IMR-90 (cell line): ENCODE results near the gene MYBPH. TPM values are rescaled to one million over a fixed set of nuclear protein-coding genes. Genes with fewer than 3 reads are reported as not detected.

Source experiments
- ATAC-seq: fragments of 200-7000 bp; cut with Tn5 transposase; 2 replicates; pipeline ENCODE4 v1.9.1; 2020; ENCODE audit warnings: low read depth, mild to moderate bottlenecking, moderate library complexity
- BruUV-seq: library from RNA; stranded (reverse); fragments of 400-500 nt; replicated peaks from 2 replicates; lab custom pipeline; 2021; lab: Mats Ljungman, UMichigan
- CTCF ChIA-PET: fragments of 300-600 bp; formaldehyde crosslinking; extraction: SDS; loops from one replicate; lab custom pipeline; 2021; ENCODE audit warnings: antibody characterized with exemption; lab: Yijun Ruan, JAX
- POLR2A ChIA-PET: fragments of 300-600 bp; sonication (Branson Sonifier 250); formaldehyde crosslinking; loops from one replicate; lab custom pipeline; 2022; ENCODE audit warnings: antibody characterized with exemption; ENCODE audit not compliant: unreplicated experiment; lab: Charles Lee
- DNase-seq: peaks from one replicate; pipeline ENCODE4 v3.0.0; 2013
- H2AFZ ChIP-seq: replicated peaks from 2 replicates; pipeline ENCODE3; 2013; ENCODE audit warnings: low read length, mild to moderate bottlenecking; ENCODE audit not compliant: poor library complexity
- H2AK5ac ChIP-seq: 2 replicates; pipeline ENCODE4 v1.6.1; 2013; ENCODE audit warnings: low read depth, low read length, inconsistent platforms
- H2AK9ac ChIP-seq: replicated peaks from 2 replicates; pipeline ENCODE3; 2013; ENCODE audit warnings: mild to moderate bottlenecking, low read depth, low read length, moderate library complexity; ENCODE audit not compliant: poor library complexity
- H2BK120ac ChIP-seq: 2 replicates; pipeline ENCODE4 v1.6.1; 2013; ENCODE audit warnings: low read depth, low read length, inconsistent platforms
- H2BK15ac ChIP-seq: 3 replicates; pipeline ENCODE4 v1.6.1; 2013; ENCODE audit warnings: low read depth, low read length, inconsistent platforms
- H2BK20ac ChIP-seq: 2 replicates; pipeline ENCODE4 v1.6.1; 2013; ENCODE audit warnings: low read depth, mild to moderate bottlenecking, inconsistent platforms, low read length, moderate library complexity
- H2BK5ac ChIP-seq: 2 replicates; pipeline ENCODE4 v1.6.1; 2013; ENCODE audit warnings: mild to moderate bottlenecking, low read depth, low read length, inconsistent platforms; ENCODE audit not compliant: poor library complexity, severe bottlenecking
- H3K14ac ChIP-seq: replicated peaks from 2 replicates; pipeline ENCODE4 v1.6.1; 2013; ENCODE audit warnings: low read depth, low read length, inconsistent platforms
- H3K18ac ChIP-seq: 2 replicates; pipeline ENCODE4 v1.6.1; 2013; ENCODE audit warnings: low read depth, low read length, control low read depth
- H3K23ac ChIP-seq: 2 replicates; pipeline ENCODE4 v1.6.1; 2013; ENCODE audit warnings: low read depth, low read length, inconsistent platforms
- H3K27ac ChIP-seq: 2 replicates; pipeline ENCODE4 v1.5.1; 2013; ENCODE audit warnings: mild to moderate bottlenecking, control low read depth, low read length; ENCODE audit not compliant: insufficient read depth
- H3K27me3 ChIP-seq: 2 replicates; pipeline ENCODE4 v1.6.1; 2013; ENCODE audit warnings: low read length; ENCODE audit not compliant: control insufficient read depth, insufficient read depth
- H3K36me3 ChIP-seq: 2 replicates; pipeline ENCODE4 v1.6.1; 2013; ENCODE audit warnings: low read length, mixed read lengths; ENCODE audit not compliant: control insufficient read depth, insufficient read depth
- H3K4ac ChIP-seq: 2 replicates; pipeline ENCODE4 v1.6.1; 2013; ENCODE audit warnings: low read depth, low read length, inconsistent platforms
- H3K4me1 ChIP-seq: 2 replicates; pipeline ENCODE4 v1.6.1; 2013; ENCODE audit warnings: low read length, mixed read lengths; ENCODE audit not compliant: control insufficient read depth, insufficient read depth
- H3K4me2 ChIP-seq: 2 replicates; pipeline ENCODE4 v1.6.1; 2013; ENCODE audit warnings: low read depth, mild to moderate bottlenecking, control low read depth, low read length, moderate library complexity
- H3K4me3 ChIP-seq: 2 replicates; pipeline ENCODE4 v1.5.1; 2013; ENCODE audit warnings: low read depth, mild to moderate bottlenecking, control low read depth, low read length, moderate library complexity; ENCODE audit not compliant: insufficient read depth
- H3K56ac ChIP-seq: 2 replicates; pipeline ENCODE4 v1.6.1; 2013; ENCODE audit warnings: low read length, inconsistent platforms; ENCODE audit not compliant: insufficient read depth; ENCODE audit errors: extremely low read depth
- H3K79me1 ChIP-seq, 2 experiments: 2 replicates each; pipeline ENCODE4 v1.6.1; 2013; ENCODE audit warnings: low read length in 2 of 2, inconsistent platforms in 1 of 2, low read depth in 1 of 2
- H3K9ac ChIP-seq: 2 replicates; pipeline ENCODE4 v1.6.1; 2013; ENCODE audit warnings: low read depth, low read length, control low read depth
- H3K9me1 ChIP-seq: 2 replicates; pipeline ENCODE4 v1.6.1; 2013; ENCODE audit warnings: low read length, inconsistent platforms; ENCODE audit not compliant: insufficient read depth
- H3K9me3 ChIP-seq: 2 replicates; pipeline ENCODE4 v1.6.1; 2013; ENCODE audit warnings: low read length; ENCODE audit not compliant: control insufficient read depth, insufficient read depth
- H4K20me1 ChIP-seq: 2 replicates; pipeline ENCODE4 v1.6.1; 2013; ENCODE audit warnings: low read length, inconsistent platforms; ENCODE audit not compliant: insufficient read depth
- H4K5ac ChIP-seq: 2 replicates; pipeline ENCODE4 v1.6.1; 2013; ENCODE audit warnings: mild to moderate bottlenecking, low read depth, low read length, control low read depth
- H4K8ac ChIP-seq, 2 experiments: 2 replicates each; pipeline ENCODE4 v1.6.1; 2013; ENCODE audit warnings: low read depth in 2 of 2, low read length in 2 of 2, control low read depth in 1 of 2, inconsistent platforms in 1 of 2
- H4K91ac ChIP-seq: 2 replicates; pipeline ENCODE4 v1.6.1; 2013; ENCODE audit warnings: low read depth, low read length, inconsistent platforms; ENCODE audit not compliant: insufficient read depth
- BHLHE40 ChIP-seq: fragments of 150-350 bp; IDR thresholded peaks from 2 replicates; pipeline ENCODE4 v1.6.1; 2016; ENCODE audit warnings: mild to moderate bottlenecking, low read depth, low read length
- CEBPB ChIP-seq: IDR thresholded peaks from 2 replicates; pipeline ENCODE4 v1.6.1; 2012; ENCODE audit warnings: low read depth, low read length, improper control_type of control experiment
- CHD1 ChIP-seq: IDR thresholded peaks from 2 replicates; pipeline ENCODE4 v1.6.1; 2012; ENCODE audit warnings: low read depth, low read length, improper control_type of control experiment
- ELK1 ChIP-seq: fragments of 150-350 bp; IDR thresholded peaks from 2 replicates; pipeline ENCODE4 v1.6.1; 2016; ENCODE audit warnings: low read depth, mild to moderate bottlenecking, low read length, moderate library complexity, borderline replicate concordance
- MAFK ChIP-seq: IDR thresholded peaks from 2 replicates; pipeline ENCODE4 v1.6.1; 2012; ENCODE audit warnings: low read depth, low read length, improper control_type of control experiment
- MAZ ChIP-seq: IDR thresholded peaks from 2 replicates; pipeline ENCODE4 v1.6.1; 2012; ENCODE audit warnings: low read depth, mild to moderate bottlenecking, low read length, improper control_type of control experiment, moderate library complexity, borderline replicate concordance
- MXI1 ChIP-seq: IDR thresholded peaks from 2 replicates; pipeline ENCODE4 v1.6.1; 2012; ENCODE audit warnings: low read depth, mild to moderate bottlenecking, low read length, moderate library complexity, borderline replicate concordance
- NFE2L2 ChIP-seq: fragments of 150-350 bp; IDR thresholded peaks from 2 replicates; pipeline ENCODE4 v1.6.1; 2016; ENCODE audit warnings: low read depth, mild to moderate bottlenecking, low read length
- RAD21 ChIP-seq: IDR thresholded peaks from 2 replicates; pipeline ENCODE4 v1.6.1; 2012; ENCODE audit warnings: low read length, improper control_type of control experiment
- RCOR1 ChIP-seq: IDR thresholded peaks from 2 replicates; pipeline ENCODE4 v1.6.1; 2012; ENCODE audit warnings: mild to moderate bottlenecking, low read length, improper control_type of control experiment; ENCODE audit not compliant: insufficient replicate concordance
- RFX5 ChIP-seq: IDR thresholded peaks from 2 replicates; pipeline ENCODE4 v1.8.0; 2012; ENCODE audit warnings: low read depth, mild to moderate bottlenecking, low read length, moderate library complexity
- SMC3 ChIP-seq: fragments of 150-350 bp; IDR thresholded peaks from 2 replicates; pipeline ENCODE4 v1.6.1; 2016; ENCODE audit warnings: low read depth, mild to moderate bottlenecking, antibody characterized with exemption, low read length, moderate library complexity
- USF2 ChIP-seq: fragments of 150-350 bp; IDR thresholded peaks from 2 replicates; pipeline ENCODE4 v1.6.1; 2017; ENCODE audit warnings: mild to moderate bottlenecking, antibody characterized with exemption, low read length, low read depth
- WGBS, 2 experiments: methylation state at CpG; one replicate each; pipeline versions ENCODE4 v1.1.5 to v1.1.7; 2013; ENCODE audit warnings: missing lambda C conversion rate in 2 of 2; ENCODE audit not compliant: insufficient read length in 1 of 2; ENCODE audit errors: extremely low coverage in 2 of 2; 5-methylcytosine and 5-hydroxymethylcytosine counted together
- dilution Hi-C: fragments of 300-500 bp; cut with HindIII; formaldehyde crosslinking; loops from one replicate; pipeline ENCODE4 v1.14.3; 2018; ENCODE audit warnings: low sequenced_read_pairs; ENCODE audit not compliant: unreplicated experiment
- in situ Hi-C: fragments of 300-500 bp; cut with MboI; formaldehyde crosslinking; loops from 3 replicates; pipeline ENCODE4 v1.14.3; 2019; ENCODE audit warnings: low sequenced_read_pairs, inconsistent platforms, mixed read lengths
- intact Hi-C: fragments of 100-400 bp; cut with micrococcal nuclease; formaldehyde crosslinking; loops from 2 replicates; pipeline ENCODE4 v1.10.0; 2022
- polyA plus RNA-seq, 3 experiments: library from polyadenylated mRNA; depleted of rRNA; stranded (reverse); fragments of >200 nt; gene quantifications; 2 replicates each; pipeline ENCODE4 v1.2.3, GENCODE V29; 2012; ENCODE audit warnings: low replicate concordance in 1 of 3
- total RNA-seq: library from RNA; depleted of rRNA; stranded (reverse); fragments of >200 nt; gene quantifications from 2 replicates; pipeline ENCODE4 v1.2.3, GENCODE V29; 2012
- TF ChIP-seq, protein P1 (sequence below): conservative IDR thresholded peaks from 2 replicates; pipeline ENCODE4 v1.5.1; 2012; ENCODE audit warnings: mild to moderate bottlenecking, low read depth, low read length, improper control_type of control experiment

Gene MYBPH
- total and polyA plus RNA-seq, 2 of the 4 experiments (the other 2 are of a cell fraction), result not detected

DNA sequence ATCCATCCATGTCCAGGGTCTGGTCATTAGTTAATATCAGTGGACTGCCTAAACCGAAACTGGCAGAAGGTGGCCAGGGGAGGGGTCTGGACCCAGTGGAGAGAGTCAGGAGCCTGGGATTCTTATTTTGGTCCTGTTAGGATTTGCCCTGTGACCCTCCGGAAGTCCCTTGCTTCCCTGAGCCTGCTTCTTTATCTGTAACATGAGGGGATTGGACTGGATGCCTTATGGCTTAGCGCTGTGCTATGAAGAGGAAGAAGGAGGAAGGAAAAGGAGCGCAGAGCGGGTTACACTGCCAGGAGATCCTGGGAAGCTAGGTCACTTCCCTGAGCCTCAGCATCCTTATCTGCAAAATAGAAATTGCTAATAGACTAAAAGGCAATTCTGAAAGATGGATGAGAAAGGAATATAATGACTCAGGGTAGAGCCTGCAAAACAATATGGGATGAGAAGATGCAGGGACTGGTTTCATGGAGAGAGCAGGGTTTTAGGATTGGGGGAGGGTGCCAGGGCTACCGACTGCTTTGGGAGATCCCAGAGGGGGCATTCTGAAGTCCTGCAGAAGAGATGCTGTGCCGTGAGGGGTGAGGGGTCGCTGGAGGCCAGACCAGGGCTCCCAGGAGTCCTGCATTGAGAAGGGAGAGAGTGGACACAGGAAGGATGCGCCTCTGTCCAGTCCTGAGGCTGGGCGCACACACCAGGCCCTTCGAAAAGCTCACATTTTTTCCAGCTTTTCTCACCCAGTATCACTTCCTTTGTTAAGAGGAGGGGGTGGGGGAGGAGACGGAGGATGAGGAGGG, 48.6 kb downstream of the MYBPH start:
- Histone ChIP-seq H2BK15ac (no peak overlapping the region), H3K14ac (no peak overlapping the region), H2BK120ac (no peak overlapping the region), H3K9me1 (no peaks in the 10 kb centered on the region), H3K4me3 (no peak overlapping the region), H4K5ac (no peak overlapping the region), H2BK20ac (no peak overlapping the region), H3K56ac (no peak overlapping the region), H3K18ac (no peak overlapping the region; the same call in 1 of the 2 replicates), H2AK9ac (no peak overlapping the region), H2BK5ac (no peak overlapping the region), H3K9me3 (no peaks in the 10 kb centered on the region), H3K36me3 (no peaks in the 10 kb centered on the region), H3K4me2 (peak overlapping the region; percentile 29; the same call in 1 of the 2 replicates), H3K27ac (no peak overlapping the region), H4K91ac (no peak overlapping the region), H3K27me3 (peaks cover 48% of the 10 kb centered on the region), H2AK5ac (no peak overlapping the region), H3K4ac (no peak overlapping the region), H3K9ac (no peak overlapping the region), H3K79me1 (no peaks in the 10 kb centered on the region), H4K8ac (no peak overlapping the region; a peak in 2 of 4 replicates), H4K20me1 (no peaks in the 10 kb centered on the region), H2AFZ (peak overlapping the region; percentile 80), H3K23ac (no peak overlapping the region), H3K4me1 (peaks cover 3% of the 10 kb centered on the region; the same call in 1 of the 2 replicates)
- dilution Hi-C loops (no loop called here), intact Hi-C loops (no loop called here), in situ Hi-C loops (no loop called here)
- DNase-seq (peak; percentile 4), ATAC-seq (peak; percentile 27)
- 14% methylated on average over 2 of the region's 12 CpGs; no CpG with 5 or more reads in 1 of the 2 experiments for WGBS, 2 experiments
- CTCF ChIA-PET, result interaction anchor here (1.3 to 3.0 kb wide), 3 partner anchors 78 to 90 kb away, joined by 4 to 8 read pairs (median 6); no protein-coding TSS in a partner anchor
- POLR2A ChIA-PET, result no interaction called here
- no TSS peak for BruUV-seq
- TF ChIP-seq SMC3 (no peak), RAD21 (no peak), MXI1 (no peak), CHD1 (no peak), RCOR1 (no peak), ELK1 (no peak), CEBPB (no peak), RFX5 (no peak), BHLHE40 (no peak), MAFK (no peak), MAZ (no peak), NFE2L2 (no peak), USF2 (no peak)
- TF ChIP-seq, protein P1, sequence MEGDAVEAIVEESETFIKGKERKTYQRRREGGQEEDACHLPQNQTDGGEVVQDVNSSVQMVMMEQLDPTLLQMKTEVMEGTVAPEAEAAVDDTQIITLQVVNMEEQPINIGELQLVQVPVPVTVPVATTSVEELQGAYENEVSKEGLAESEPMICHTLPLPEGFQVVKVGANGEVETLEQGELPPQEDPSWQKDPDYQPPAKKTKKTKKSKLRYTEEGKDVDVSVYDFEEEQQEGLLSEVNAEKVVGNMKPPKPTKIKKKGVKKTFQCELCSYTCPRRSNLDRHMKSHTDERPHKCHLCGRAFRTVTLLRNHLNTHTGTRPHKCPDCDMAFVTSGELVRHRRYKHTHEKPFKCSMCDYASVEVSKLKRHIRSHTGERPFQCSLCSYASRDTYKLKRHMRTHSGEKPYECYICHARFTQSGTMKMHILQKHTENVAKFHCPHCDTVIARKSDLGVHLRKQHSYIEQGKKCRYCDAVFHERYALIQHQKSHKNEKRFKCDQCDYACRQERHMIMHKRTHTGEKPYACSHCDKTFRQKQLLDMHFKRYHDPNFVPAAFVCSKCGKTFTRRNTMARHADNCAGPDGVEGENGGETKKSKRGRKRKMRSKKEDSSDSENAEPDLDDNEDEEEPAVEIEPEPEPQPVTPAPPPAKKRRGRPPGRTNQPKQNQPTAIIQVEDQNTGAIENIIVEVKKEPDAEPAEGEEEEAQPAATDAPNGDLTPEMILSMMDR, result no peak
